NCI-H2227 (cell line): ENCODE data around the gene MRPL58.
"Not testable (repeated sequence)": the region's sequence is repeated elsewhere in the genome, so short reads cannot be mapped to it uniquely, and the experiment has no call there.

Source experiments
- DNase-seq: peaks from one replicate; lab custom pipeline; 2025; ENCODE audit not compliant: unreplicated experiment; lab: John Stamatoyannopoulos, UW

Gene MRPL58

GRCh38 chr17:74987418-74987908 is 25.0 kb upstream of the MRPL58 start, which contains the start of gene CDR2L:
Gene CDR2L (plus strand): TSS chr17:74987632. CDS start chr17:74988044, 412 bp downstream.
- DNase-seq: peak; percentile 96

- peak; percentile 77 for DNase-seq
Observed at GRCh38 chr17:74987909-74988711, 24.4 kb upstream of the MRPL58 start.

- no peak for DNase-seq
Observed at GRCh38 chr17:74990581-74991105, 21.8 kb upstream of the MRPL58 start.

GRCh38 chr17:74992223-74992622 is 20.2 kb upstream of the MRPL58 start:
- DNase-seq: no peak

- DNase-seq: no peak
Observed at GRCh38 chr17:74994440-74994839, 18.0 kb upstream of the MRPL58 start.

GRCh38 chr17:74995847-74996246 is 16.6 kb upstream of the MRPL58 start:
- DNase-seq: no peak

GRCh38 chr17:74998783-74999182 is 13.7 kb upstream of the MRPL58 start:
- no peak for DNase-seq

GRCh38 chr17:74999523-74999922 is 12.9 kb upstream of the MRPL58 start:
- no peak for DNase-seq

- DNase-seq: no peak
Observed at GRCh38 chr17:75001915-75002843, 10.3 kb upstream of the MRPL58 start.

GRCh38 chr17:75003070-75003956 is 9.2 kb upstream of the MRPL58 start:
- DNase-seq: no peak

- no peak for DNase-seq
Observed at GRCh38 chr17:75003957-75004355, 8.5 kb upstream of the MRPL58 start.

- DNase-seq: no peak
Observed at GRCh38 chr17:75004371-75004770, 8.1 kb upstream of the MRPL58 start.

GRCh38 chr17:75005291-75005690 is 7.2 kb upstream of the MRPL58 start:
- DNase-seq: no peak

GRCh38 chr17:75006084-75006483 is 6.4 kb upstream of the MRPL58 start:
- DNase-seq: not testable (repeated sequence)

- no peak for DNase-seq
Observed at GRCh38 chr17:75006653-75007052, 5.8 kb upstream of the MRPL58 start.

GRCh38 chr17:75008373-75008772 is 4.1 kb upstream of the MRPL58 start:
- no peak for DNase-seq

- DNase-seq: no peak
Observed at GRCh38 chr17:75009139-75009724, 3.2 kb upstream of the MRPL58 start.

- DNase-seq: peak; percentile 49
Observed at GRCh38 chr17:75010683-75011400, 1.6 kb upstream of the MRPL58 start.

GRCh38 chr17:75011401-75012095 is 922 bp upstream of the MRPL58 start:
- DNase-seq: peak; percentile 58
